IPS DF 19.7 (cell line): Measurements from ENCODE around the gene PKD1.

Experiments
- DNase-seq: peaks from one replicate; pipeline ENCODE4 v3.0.0-alpha.2; 2013; ENCODE audit warnings: low read depth, low spot score

PKD1 gene

GRCh38 chr16:2076072-2076865 is 59.4 kb downstream of the PKD1 start:
- no peak for DNase-seq

- DNase-seq: no peak
These were observed 60.1 kb downstream of the PKD1 start for GRCh38 chr16:2075631-2076030.

DNA sequence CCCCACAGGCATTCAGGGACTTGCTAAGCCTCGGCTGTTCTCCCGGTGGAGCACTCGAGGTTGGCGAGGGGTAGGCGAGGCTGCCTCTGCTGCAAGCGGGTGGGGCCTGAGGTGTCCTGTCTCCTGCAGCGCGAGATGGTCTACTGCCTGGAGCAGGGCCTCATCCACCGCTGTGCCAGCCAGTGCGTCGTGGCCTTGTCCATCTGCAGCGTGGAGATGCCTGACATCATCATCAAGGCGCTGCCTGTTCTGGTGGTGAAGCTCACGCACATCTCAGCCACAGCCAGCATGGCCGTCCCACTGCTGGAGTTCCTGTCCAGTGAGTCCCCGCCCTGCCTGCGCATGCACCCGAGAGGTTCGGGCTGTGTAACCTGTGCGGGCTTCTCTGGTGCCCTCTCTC is 61.6 kb downstream of the PKD1 start:
- no peak for DNase-seq

DNA sequence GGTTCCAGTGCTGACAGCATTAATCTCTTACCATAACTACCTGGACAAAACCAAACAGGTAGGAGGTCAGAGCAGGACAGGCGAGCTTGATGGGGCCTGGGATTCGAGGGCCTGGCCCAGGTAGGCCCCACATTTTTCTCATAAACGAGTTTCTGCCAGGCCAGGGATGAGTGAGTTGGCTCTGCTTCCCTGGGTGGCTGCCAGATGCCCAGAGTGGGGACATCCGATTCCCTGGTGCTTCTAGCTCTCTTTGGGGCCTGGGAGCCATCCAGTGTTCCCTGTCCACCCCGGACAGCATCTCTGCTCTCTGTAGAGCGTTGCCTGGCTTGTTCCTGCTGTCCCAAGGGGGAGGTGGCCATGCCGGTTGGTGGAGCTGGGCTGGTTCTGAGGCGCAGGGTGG is 62.8 kb downstream of the PKD1 start:
- DNase-seq: no peak

DNA sequence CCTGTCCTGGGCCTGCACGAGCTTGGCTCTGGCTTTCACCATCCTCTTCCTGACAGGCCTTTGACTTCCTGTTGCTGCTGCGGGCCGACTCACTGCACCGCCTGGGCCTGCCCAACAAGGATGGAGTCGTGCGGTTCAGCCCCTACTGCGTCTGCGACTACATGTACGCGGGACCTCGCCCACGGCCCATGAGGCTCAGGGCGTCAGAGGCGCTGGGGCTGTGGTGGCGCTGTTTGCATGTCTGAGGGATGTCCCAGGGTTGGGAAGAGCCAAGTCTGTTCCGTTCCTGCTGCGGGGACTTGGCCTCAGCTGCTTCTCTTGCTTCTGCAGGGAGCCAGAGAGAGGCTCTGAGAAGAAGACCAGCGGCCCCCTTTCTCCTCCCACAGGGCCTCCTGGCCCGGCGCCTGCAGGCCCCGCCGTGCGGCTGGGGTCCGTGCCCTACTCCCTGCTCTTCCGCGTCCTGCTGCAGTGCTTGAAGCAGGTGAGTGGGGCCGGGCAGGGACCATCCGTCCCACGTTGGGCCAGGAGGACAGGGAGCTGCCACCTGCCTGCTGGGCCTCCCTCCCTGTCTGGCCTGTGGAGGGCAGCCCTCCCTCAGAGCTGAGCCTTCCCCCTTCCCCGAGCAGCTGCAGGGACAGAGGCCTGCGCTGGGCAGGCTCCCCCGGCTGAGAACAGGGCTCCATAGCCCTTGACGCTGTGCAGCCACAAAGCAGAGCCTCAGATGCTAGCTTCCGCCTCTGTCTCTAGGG is 64.1 kb downstream of the PKD1 start:
- DNase-seq: no peak

- no peak for DNase-seq
These were observed 64.9 kb downstream of the PKD1 start for GRCh38 chr16:2070576-2071453.

GRCh38 chr16:2066139-2066538 is 69.6 kb downstream of the PKD1 start:
- no peak for DNase-seq

DNA sequence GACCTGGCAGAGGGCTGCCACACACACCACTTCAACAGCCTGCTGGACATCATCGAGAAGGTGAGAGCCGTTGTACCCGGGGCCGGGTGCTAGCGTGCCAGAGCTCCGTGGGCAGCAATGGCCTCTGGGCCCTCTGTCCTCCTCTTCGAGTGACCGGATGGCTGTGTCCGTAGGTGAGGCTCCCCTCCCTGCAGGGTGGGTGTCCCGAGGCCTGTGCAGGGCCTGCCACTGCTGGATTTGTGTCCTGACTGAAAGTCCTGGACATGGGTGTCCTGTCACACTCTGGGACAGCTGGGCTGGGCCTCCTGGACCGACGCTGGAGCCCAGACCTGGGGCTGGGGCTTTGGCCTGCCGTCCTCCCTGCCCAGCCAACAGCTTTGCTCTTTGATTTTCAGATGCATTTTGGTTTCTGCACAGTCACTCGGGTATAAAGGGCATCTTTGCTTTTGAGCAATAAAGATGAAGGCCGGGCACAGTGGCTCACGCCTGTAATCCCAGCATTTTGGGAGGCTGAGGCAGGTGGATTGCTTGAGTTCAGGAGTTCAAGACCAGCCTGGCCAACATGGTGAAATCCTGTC is 71.2 kb downstream of the PKD1 start:
- no peak for DNase-seq

GRCh38 chr16:2063861-2064260 is 71.8 kb downstream of the PKD1 start:
- no peak for DNase-seq

DNA sequence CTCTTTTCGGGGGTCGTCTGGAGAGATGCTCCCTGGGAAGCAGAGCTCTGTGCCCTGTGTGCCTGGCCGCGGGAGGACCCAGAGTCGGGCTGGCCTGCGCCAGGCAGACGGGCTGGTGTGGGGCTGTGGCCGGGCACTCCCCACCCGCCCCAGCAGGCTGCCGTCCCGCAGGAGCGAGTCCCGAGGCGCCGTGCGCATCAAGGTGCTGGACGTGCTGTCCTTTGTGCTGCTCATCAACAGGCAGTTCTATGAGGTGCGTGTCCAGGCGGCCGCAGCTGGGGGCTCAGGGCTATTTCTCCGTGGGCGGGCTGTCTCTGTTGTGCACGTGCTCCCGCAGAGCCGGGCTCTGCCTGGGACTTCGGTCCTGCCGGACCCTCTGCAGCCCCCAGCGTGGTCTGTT is 72.9 kb downstream of the PKD1 start:
- no peak for DNase-seq

DNA sequence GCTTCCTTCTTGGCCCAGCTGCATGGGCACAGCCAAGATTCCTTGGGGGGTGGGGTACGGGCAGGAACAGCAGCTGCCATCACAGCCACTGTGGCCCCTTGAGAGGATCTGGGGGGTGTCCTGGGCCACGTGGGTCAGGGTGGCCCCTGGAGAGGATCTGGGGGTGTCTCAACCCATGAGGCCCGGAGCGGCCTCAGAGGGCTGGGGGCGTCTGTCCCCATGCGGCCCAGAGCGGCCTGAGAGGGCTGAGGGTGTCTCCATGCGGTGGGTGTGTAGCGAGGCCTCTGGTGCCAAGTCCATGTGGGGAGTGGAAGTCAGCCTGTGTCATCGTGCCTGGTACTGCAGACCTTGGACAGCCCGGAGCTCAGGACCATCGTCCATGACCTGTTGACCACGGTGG is 74.2 kb downstream of the PKD1 start:
- DNase-seq: no peak

DNA sequence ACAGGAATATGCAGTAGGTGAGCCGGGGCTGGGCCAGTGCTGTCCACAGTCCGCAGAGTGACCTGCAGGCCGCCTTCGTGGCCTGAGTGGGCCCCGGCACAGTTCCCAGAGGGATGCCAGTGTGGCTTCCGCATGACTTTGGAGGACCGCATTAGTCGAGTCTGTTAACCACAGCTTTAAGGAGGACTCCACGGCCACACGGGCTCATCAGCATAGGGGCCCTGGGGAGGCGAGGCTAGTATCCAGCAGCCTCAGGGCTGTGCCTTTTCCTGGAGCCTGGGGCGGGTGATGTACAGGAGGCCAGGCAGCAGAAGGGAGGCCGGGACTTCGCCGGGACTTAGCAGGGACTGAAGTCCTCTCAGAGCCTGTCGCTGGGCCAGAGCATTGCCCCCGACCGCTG is 74.7 kb downstream of the PKD1 start:
- DNase-seq: no peak

- DNase-seq: no peak
These were observed 75.4 kb downstream of the PKD1 start for GRCh38 chr16:2060346-2060745.

- no peak for DNase-seq
These were observed 76.8 kb downstream of the PKD1 start for GRCh38 chr16:2058872-2059271.

DNA sequence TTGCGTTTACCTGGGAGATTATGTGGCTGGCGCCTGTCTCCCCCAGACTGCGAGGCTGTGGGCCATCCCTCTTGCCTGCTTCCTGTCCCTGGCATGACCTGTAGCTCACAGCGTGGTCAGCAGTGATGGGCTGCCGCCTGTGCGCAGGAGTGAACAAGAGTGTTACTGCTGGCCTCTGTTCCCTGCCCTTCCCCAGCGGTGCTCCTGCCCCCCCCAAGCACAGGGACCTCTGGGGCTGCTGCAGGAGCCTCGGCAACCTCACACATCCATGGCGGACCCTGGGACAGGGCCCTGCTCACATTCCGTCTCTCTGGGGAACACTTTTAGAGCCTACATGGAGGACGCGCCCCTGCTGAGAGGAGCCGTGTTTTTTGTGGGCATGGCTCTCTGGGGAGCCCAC is 77.3 kb downstream of the PKD1 start:
- DNase-seq: no peak

DNA sequence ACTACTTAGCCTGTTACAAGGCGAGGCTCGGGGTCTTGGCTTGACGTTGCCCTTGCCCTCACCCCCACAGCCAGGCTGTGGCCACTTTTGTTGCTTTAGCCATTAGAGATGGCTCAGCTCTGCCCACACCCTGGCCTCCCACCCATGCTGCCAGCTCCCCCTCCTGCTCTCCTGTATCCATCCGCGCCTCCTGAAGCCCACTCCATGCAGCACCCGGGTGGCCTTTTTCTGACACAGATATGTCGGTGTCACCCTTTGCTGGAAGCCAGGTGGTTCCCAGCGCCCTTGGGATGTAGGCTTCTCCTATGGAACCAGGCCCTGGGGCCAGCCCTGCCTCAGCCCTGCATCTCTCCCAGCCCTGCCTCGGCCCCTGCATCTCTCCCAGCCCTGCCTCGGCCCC is 78.3 kb downstream of the PKD1 start:
- DNase-seq: no peak

- DNase-seq: no peak
These were observed 78.9 kb downstream of the PKD1 start for GRCh38 chr16:2056681-2057407.

DNA sequence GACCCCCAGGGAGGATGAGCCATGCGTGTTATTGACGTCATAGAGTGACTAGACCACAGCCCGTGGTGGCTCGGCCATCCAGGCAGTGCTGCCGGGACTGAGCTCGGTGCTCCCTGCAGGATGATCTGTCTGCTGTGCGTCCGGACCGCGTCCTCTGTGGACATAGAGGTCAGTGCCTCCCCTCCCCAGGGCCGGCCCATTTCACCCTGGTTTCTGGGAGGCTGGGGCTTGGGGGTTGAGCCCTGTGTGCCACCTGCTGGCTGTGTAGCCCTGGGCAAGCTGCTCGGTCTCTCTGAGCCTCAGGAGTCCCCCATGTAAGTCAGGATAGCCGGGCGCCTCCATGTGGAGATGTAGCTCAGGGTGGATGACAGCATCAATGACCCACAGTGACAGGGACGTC is 79.6 kb downstream of the PKD1 start:
- no peak for DNase-seq

DNA sequence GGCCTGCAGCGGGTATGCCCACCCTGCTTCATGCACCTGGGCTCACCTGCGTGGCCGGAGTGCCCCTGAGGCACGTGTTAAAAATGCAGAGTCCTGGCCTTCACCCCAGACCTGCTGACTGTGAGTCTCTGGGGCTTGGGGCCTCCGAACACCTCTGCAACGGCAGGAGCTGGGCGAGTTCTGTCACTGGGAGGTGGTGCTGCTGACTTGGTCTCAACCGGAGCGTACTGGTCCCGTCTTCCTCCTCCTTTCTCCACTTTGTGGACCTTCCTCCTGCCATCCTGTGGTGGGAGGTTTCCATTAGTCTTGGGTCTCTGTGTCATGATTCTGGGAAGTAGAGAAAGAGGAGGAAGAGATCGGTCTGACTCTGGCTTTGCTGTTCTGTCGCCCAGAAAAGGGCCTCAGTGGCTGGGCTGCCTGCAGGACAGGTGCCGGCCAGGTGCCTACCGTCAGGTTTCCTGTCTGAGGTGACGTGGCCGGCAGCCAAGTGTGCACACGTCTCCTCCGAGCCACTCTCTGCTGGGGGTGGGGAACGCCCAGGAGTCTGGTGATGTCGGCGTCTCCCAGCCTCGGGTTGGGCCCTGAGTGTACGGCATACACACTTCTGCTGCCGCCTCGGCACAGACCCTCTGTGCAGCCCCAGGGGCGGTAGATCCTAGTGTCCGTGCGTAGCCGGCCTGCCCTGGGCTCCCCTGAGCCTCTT is 81.0 kb downstream of the PKD1 start:
- DNase-seq: no peak

- DNase-seq: no peak
These were observed 81.8 kb downstream of the PKD1 start for GRCh38 chr16:2053897-2054296.

DNA sequence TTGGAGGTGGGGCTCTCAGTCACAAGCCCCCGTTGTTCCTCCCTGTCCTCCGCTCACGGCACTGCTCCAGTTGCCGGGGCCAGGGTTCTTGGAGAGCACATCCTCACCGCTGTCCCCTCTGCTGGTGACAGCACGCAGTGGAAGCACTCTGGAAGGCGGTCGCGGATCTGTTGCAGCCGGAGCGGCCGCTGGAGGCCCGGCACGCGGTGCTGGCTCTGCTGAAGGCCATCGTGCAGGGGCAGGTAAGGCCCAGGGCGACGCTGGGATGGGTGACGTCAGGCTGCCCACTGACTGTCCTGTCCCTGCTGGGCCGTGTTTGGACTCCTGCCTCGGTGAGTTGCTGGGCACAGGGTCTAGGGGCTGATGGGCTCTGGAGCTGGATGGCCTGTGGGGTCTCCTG is 82.5 kb downstream of the PKD1 start:
- DNase-seq: no peak
